H1 (cell line): ENCODE data around the gene DDA1. TPM values are rescaled to one million over a fixed set of nuclear protein-coding genes. Genes with fewer than 3 reads are reported as not detected.

Experiments used
- CTCF ChIA-PET: fragments of 300-600 bp; sonication (Branson Sonifier 250); formaldehyde crosslinking; loops from one replicate; lab custom pipeline; 2021; ENCODE audit not compliant: partially characterized antibody; lab: Charles Lee
- POLR2A ChIA-PET: fragments of 300-600 bp; sonication (Branson Sonifier 250); formaldehyde crosslinking; loops from one replicate; lab custom pipeline; 2021; ENCODE audit warnings: inconsistent platforms; ENCODE audit not compliant: partially characterized antibody; lab: Charles Lee
- DNase-seq, 2 experiments: peaks; one replicate each; pipeline versions ENCODE4 v3.0.0 to v3.0.0-alpha.2; 2010 to 2022; ENCODE audit warnings: low spot score in 2 of 2, low read depth in 1 of 2, mixed read lengths in 1 of 2
- FAIRE-seq: peaks from 2 replicates; lab custom pipeline; 2011; peaks lifted over from hg19 to GRCh38; lab: Jason Lieb, UNC
- H2AFZ ChIP-seq: 2 replicates; pipeline ENCODE4 v1.8.1; 2012; ENCODE audit warnings: low read length, inconsistent platforms
- H2AK5ac ChIP-seq: 2 replicates; pipeline ENCODE4 v1.6.1; 2013; ENCODE audit warnings: low read depth, low read length
- H2BK120ac ChIP-seq: replicated peaks from 2 replicates; pipeline ENCODE3; 2013; ENCODE audit warnings: low read depth, low read length, inconsistent platforms
- H2BK12ac ChIP-seq: 2 replicates; pipeline ENCODE4 v1.6.1; 2013; ENCODE audit warnings: low read depth, low read length
- H2BK15ac ChIP-seq: 2 replicates; pipeline ENCODE4 v1.6.1; 2013; ENCODE audit warnings: low read length
- H2BK20ac ChIP-seq: 2 replicates; pipeline ENCODE4 v1.6.1; 2013; ENCODE audit warnings: low read length
- H2BK5ac ChIP-seq: 2 replicates; pipeline ENCODE4 v1.6.1; 2013; ENCODE audit warnings: low read depth, low read length
- H3K14ac ChIP-seq: 2 replicates; pipeline ENCODE4 v1.6.1; 2013; ENCODE audit warnings: inconsistent platforms; ENCODE audit not compliant: insufficient read length
- H3K18ac ChIP-seq: 2 replicates; pipeline ENCODE4 v1.6.1; 2013; ENCODE audit warnings: low read length; ENCODE audit errors: extremely low read depth
- H3K23ac ChIP-seq: 2 replicates; pipeline ENCODE4 v1.6.1; 2013; ENCODE audit warnings: inconsistent platforms; ENCODE audit not compliant: insufficient read length
- H3K23me2 ChIP-seq: 2 replicates; pipeline ENCODE4 v1.6.1; 2013; ENCODE audit warnings: low read depth, low read length
- H3K27ac ChIP-seq: 2 replicates; pipeline ENCODE4 v1.6.1; 2011; ENCODE audit warnings: low read depth, low read length, inconsistent platforms
- H3K27me3 ChIP-seq, 4 experiments: replicated peaks in 1 of 4; 1 replicate in 1 of 4; 2 replicates in 3 of 4; pipeline versions ENCODE4 v1.6.1 to v1.8.1; 2011 to 2013; ENCODE audit warnings: low read length in 3 of 4, mild to moderate bottlenecking in 3 of 4, inconsistent platforms in 2 of 4, mixed read lengths in 2 of 4, moderate library complexity in 1 of 4; ENCODE audit not compliant: control insufficient read depth in 3 of 4, insufficient read depth in 3 of 4; ENCODE audit errors: extremely low read depth in 1 of 4
- H3K36me3 ChIP-seq, 4 experiments: 2 replicates each; pipeline versions ENCODE4 v1.6.1 to v1.8.1; 2011 to 2013; ENCODE audit warnings: mild to moderate bottlenecking in 4 of 4, low read length in 3 of 4, moderate library complexity in 2 of 4, control low read depth in 1 of 4, inconsistent platforms in 1 of 4; ENCODE audit not compliant: insufficient read depth in 4 of 4, control insufficient read depth in 2 of 4
- H3K4ac ChIP-seq: replicated peaks from 2 replicates; pipeline ENCODE3; 2013; ENCODE audit warnings: low read length, low read depth, mixed read lengths, inconsistent platforms; ENCODE audit not compliant: insufficient read length
- H3K4me1 ChIP-seq, 4 experiments: replicated peaks in 1 of 4; 1 replicate in 1 of 4; 2 replicates in 3 of 4; pipeline versions ENCODE4 v1.6.1 to v1.8.1; 2011 to 2013; ENCODE audit warnings: low read length in 3 of 4, inconsistent platforms in 2 of 4, mixed read lengths in 1 of 4; ENCODE audit not compliant: insufficient read depth in 4 of 4, control insufficient read depth in 3 of 4
- H3K4me2 ChIP-seq, 2 experiments: 2 replicates each; pipeline versions ENCODE4 v1.6.1 to v1.8.1; 2011 to 2013; ENCODE audit warnings: low read depth in 2 of 2, low read length in 2 of 2, control low read depth in 1 of 2, inconsistent platforms in 1 of 2, mild to moderate bottlenecking in 1 of 2; ENCODE audit not compliant: insufficient read depth in 1 of 2
- H3K4me3 ChIP-seq, 4 experiments: fragments of 200-600, 300-600 bp in 1 of 4; sonication (generic), shearing (Covaris generic), sonication (Bioruptor Twin) in 1 of 4; 2 replicates each; pipeline versions ENCODE4 v1.5.1 to v1.8.1; 2011 to 2016; ENCODE audit warnings: low read length in 4 of 4, low read depth in 3 of 4, control low read depth in 2 of 4, inconsistent platforms in 2 of 4, mild to moderate bottlenecking in 2 of 4, mixed read lengths in 1 of 4, moderate library complexity in 1 of 4; ENCODE audit not compliant: insufficient read depth in 2 of 4; ENCODE audit errors: extremely low read depth in 1 of 4
- H3K56ac ChIP-seq: replicated peaks from 2 replicates; pipeline ENCODE3; 2013; ENCODE audit warnings: low read depth, mild to moderate bottlenecking, mixed read lengths, low read length, inconsistent platforms; ENCODE audit not compliant: insufficient read length
- H3K79me1 ChIP-seq: 2 replicates; pipeline ENCODE4 v1.6.1; 2013; ENCODE audit warnings: low read depth, low read length, control low read depth
- H3K79me2 ChIP-seq, 2 experiments: 2 replicates each; pipeline versions ENCODE4 v1.6.1 to v1.8.1; 2012 to 2013; ENCODE audit warnings: low read length in 2 of 2, mild to moderate bottlenecking in 2 of 2, inconsistent platforms in 1 of 2; ENCODE audit not compliant: insufficient read depth in 2 of 2, control insufficient read depth in 1 of 2
- H3K9ac ChIP-seq, 4 experiments: replicated peaks in 1 of 4; 1 replicate in 1 of 4; 2 replicates in 3 of 4; pipeline versions ENCODE4 v1.6.1 to v1.8.1; 2011 to 2013; ENCODE audit warnings: low read depth in 3 of 4, low read length in 3 of 4, control low read depth in 2 of 4, mild to moderate bottlenecking in 2 of 4, moderate library complexity in 2 of 4, inconsistent platforms in 1 of 4; ENCODE audit errors: extremely low read depth in 1 of 4
- H3K9me3 ChIP-seq, 2 experiments: 2 replicates each; pipeline versions ENCODE4 v1.6.1 to v1.8.1; 2012 to 2013; ENCODE audit warnings: mild to moderate bottlenecking in 2 of 2, moderate library complexity in 2 of 2, control low read depth in 1 of 2, inconsistent platforms in 1 of 2, low read depth in 1 of 2, low read length in 1 of 2, mixed read lengths in 1 of 2; ENCODE audit not compliant: insufficient read depth in 2 of 2
- H4K20me1 ChIP-seq, 2 experiments: replicated peaks in 1 of 2; 2 replicates each; pipeline versions ENCODE3 to v1.8.1; 2011 to 2013; ENCODE audit warnings: inconsistent platforms in 2 of 2, low read length in 2 of 2, mild to moderate bottlenecking in 1 of 2; ENCODE audit not compliant: insufficient read depth in 2 of 2, control insufficient read depth in 1 of 2
- H4K5ac ChIP-seq: 2 replicates; pipeline ENCODE4 v1.6.1; 2013; ENCODE audit warnings: low read length, low read depth, mixed read lengths, inconsistent platforms; ENCODE audit not compliant: insufficient read length
- H4K8ac ChIP-seq: 2 replicates; pipeline ENCODE4 v1.8.0; 2013; ENCODE audit warnings: mild to moderate bottlenecking, moderate library complexity, low read length, inconsistent platforms; ENCODE audit not compliant: insufficient read depth; ENCODE audit errors: extremely low read depth
- H4K91ac ChIP-seq: replicated peaks from 2 replicates; pipeline ENCODE3; 2013; ENCODE audit warnings: low read length, mixed read lengths, inconsistent platforms; ENCODE audit not compliant: insufficient read length
- ATF3 ChIP-seq: IDR thresholded peaks from 2 replicates; pipeline ENCODE4 v1.6.1; 2011; ENCODE audit warnings: low read depth, mild to moderate bottlenecking, low read length; ENCODE audit not compliant: insufficient read depth
- CBX8 ChIP-seq: fragments of 300-800, 300-1000 bp; sonication (generic); IDR thresholded peaks from 2 replicates; pipeline ENCODE4 v1.7.1; 2016; ENCODE audit warnings: low read depth, low read length, borderline replicate concordance
- CTCF ChIP-seq, 3 experiments: IDR thresholded peaks; 1 replicate in 2 of 3; 2 replicates in 1 of 3; pipeline versions ENCODE4 v1.5.1 to v1.6.1; 2011; ENCODE audit warnings: low read length in 3 of 3, mild to moderate bottlenecking in 3 of 3, inconsistent platforms in 2 of 3, low read depth in 1 of 3, moderate library complexity in 1 of 3; ENCODE audit not compliant: insufficient read depth in 1 of 3; ENCODE audit errors: control extremely low read depth in 1 of 3
- EZH2 ChIP-seq: fragments of 200-600 bp; sonication (generic); IDR thresholded peaks from 2 replicates; pipeline ENCODE4 v1.7.1; 2012; ENCODE audit warnings: low read depth, mild to moderate bottlenecking, moderate library complexity, low read length, inconsistent platforms; ENCODE audit not compliant: severe bottlenecking
- KDM1A ChIP-seq: fragments of 200-600, 300-600 bp; sonication (generic); IDR thresholded peaks from 2 replicates; pipeline ENCODE4 v1.7.1; 2016; ENCODE audit warnings: mild to moderate bottlenecking, low read length, borderline replicate concordance
- KDM5A ChIP-seq: fragments of 200-600 bp; IDR thresholded peaks from 2 replicates; pipeline ENCODE4 v1.7.1; 2012; ENCODE audit warnings: mild to moderate bottlenecking, low read length, inconsistent platforms, mixed read lengths
- POLR2AphosphoS5 ChIP-seq: IDR thresholded peaks from 2 replicates; pipeline ENCODE4 v1.6.1; 2011; ENCODE audit warnings: low read depth, low read length
- RFX5 ChIP-seq: IDR thresholded peaks from 2 replicates; pipeline ENCODE4 v1.6.1; 2011; ENCODE audit warnings: low read depth, low read length, improper control_type of control experiment, borderline replicate concordance
- SIRT6 ChIP-seq: IDR thresholded peaks from one replicate; pipeline ENCODE4 v1.7.1; 2012; ENCODE audit warnings: low read length, inconsistent platforms
- WGBS, 2 experiments: shearing (Covaris generic) in 1 of 2; methylation state at CpG; one replicate each; pipeline versions ENCODE4 v1.1.6 to v1.1.7; 2013 to 2015; ENCODE audit warnings: low lambda C conversion rate in 2 of 2, mixed read lengths in 2 of 2, inconsistent platforms in 1 of 2, low coverage in 1 of 2, missing lambda C conversion rate in 1 of 2; ENCODE audit not compliant: insufficient replicate concordance in 2 of 2, insufficient coverage in 1 of 2, insufficient read length in 1 of 2; ENCODE audit errors: extremely low coverage in 1 of 2, missing lambda C conversion rate in 1 of 2; 5-methylcytosine and 5-hydroxymethylcytosine counted together
- polyA plus RNA-seq, 7 experiments: library from polyadenylated mRNA; depleted of rRNA in 3 of 7; stranded (reverse) in 5 of 7; unstranded in 2 of 7; fragments of >200 nt in 5 of 7; fragments of 200-250 nt in 2 of 7; gene quantifications; 1 replicate in 5 of 7; 2 replicates in 1 of 7; 4 replicates in 1 of 7; pipeline versions ENCODE4 v1.2.1 to v1.2.3, GENCODE V29; 2011 to 2013; ENCODE audit warnings: missing spikeins in 2 of 7, mixed read lengths in 2 of 7
- total RNA-seq: library from RNA; stranded (reverse); fragmentation: NEBNext Ultra II Directional; extraction: Animal tissue kit (Norgen Biotek cat#: 25700); gene quantifications from 2 replicates; pipeline ENCODE4 v1.2.1, GENCODE V29; 2021

Gene DDA1
- total and polyA plus RNA-seq, 2 of the 8 experiments (the other 6 are each of a cell fraction or from before 2014, with no cell fraction given): 29.2 to 34.5 TPM

DNA sequence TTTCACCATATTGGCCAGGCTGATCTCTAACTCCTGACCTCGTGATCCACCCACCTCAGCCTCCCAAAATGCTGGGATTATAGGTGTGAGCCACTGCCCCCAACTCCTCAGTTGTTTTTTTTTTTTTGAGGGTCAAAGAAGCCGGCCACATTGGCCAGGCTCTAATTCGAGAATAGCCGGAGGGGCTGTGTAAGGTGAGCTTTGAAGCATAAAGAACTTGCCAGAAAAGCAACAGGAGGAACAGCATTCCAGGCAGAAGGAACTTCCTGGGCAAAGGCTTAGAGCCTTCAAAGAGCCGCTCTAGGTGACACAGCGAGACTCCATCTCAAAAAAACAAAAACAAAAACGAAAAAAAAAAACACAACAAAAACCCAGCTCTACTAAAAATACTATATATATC, 43.3 kb upstream of the DDA1 start:
- H3K27ac ChIP-seq: no peak overlapping the region
- H3K27me3 ChIP-seq: no peaks in the 10 kb centered on the region
- no peak overlapping the region for H3K9ac ChIP-seq
- TF ChIP-seq EZH2: no peak
- no peak for TF ChIP-seq ATF3
- TF ChIP-seq POLR2AphosphoS5: no peak
- no peak for TF ChIP-seq SIRT6
- no peak for TF ChIP-seq KDM1A
- TF ChIP-seq KDM5A: no peak
- TF ChIP-seq CBX8: no peak
- TF ChIP-seq RFX5: no peak
- no peak for TF ChIP-seq CTCF (IDR thresholded peaks at IDR 0.05; ENCODE audit: control extremely low read depth in 1 of 3, insufficient read depth in 1 of 3, low read depth in 1 of 3, low read length in 3 of 3)

More for the DNA sequence above, 43.3 kb upstream of the DDA1 start:
- WGBS, 2 experiments: 92% methylated on average over 7 of the region's 7 CpGs; no CpG with 5 or more reads in 1 of the 2 experiments
- Histone ChIP-seq H2AK5ac (no peak overlapping the region), H2BK20ac (no peak overlapping the region), H3K4me3 (no peak overlapping the region), H3K18ac (no peak overlapping the region), H3K36me3 (peaks cover 0 to 8% (median 2%) of the 10 kb centered on the region in 4 experiments; a peak in 3 of 8 replicates), H3K14ac (no peak overlapping the region), H2BK120ac (no peak overlapping the region), H3K4me1 (peaks cover 0 to 8% (median 2%) of the 10 kb centered on the region in 4 experiments; a peak in 5 of 7 replicates), H3K56ac (no peak overlapping the region), H4K5ac (no peak overlapping the region), H2BK5ac (0 out of 2 replicates have a peak overlapping the region, but pooled peaks have one; percentile 18), H2BK12ac (no peak overlapping the region), H3K79me1 (no peaks in the 10 kb centered on the region; the same call in 1 of the 2 replicates), H3K79me2 (peaks cover 3 to 12% of the 10 kb centered on the region in 2 experiments; a peak in 3 of 4 replicates), H3K23ac (no peak overlapping the region), H4K91ac (no peak overlapping the region), H3K23me2 (no peaks in the 10 kb centered on the region), H4K20me1 (no peaks in the 10 kb centered on the region), H4K8ac (no peak overlapping the region), H2BK15ac (no peak overlapping the region), H3K9me3 (no peaks in the 10 kb centered on the region), H2AFZ (no peak overlapping the region), H3K4me2 (no peak overlapping the region), H3K4ac (no peak overlapping the region)
- FAIRE-seq (no peak), DNase-seq (no peak)
- ChIA-PET CTCF (interaction anchor here (1.1 to 3.3 kb wide), 6 partner anchors 16 to 199 kb away, joined by 3 to 28 read pairs (median 6); partner anchors contain the start of gene ANKLE1), POLR2A (interaction anchor here (1.2 to 12.8 kb wide), 7 partner anchors 13 to 51 kb away, joined by 3 to 113 read pairs (median 15); partner anchors contain the start of genes ANKLE1 and USE1)
